ENCODE data around the gene CLK3.

- no peak for TF ChIP-seq MYC (CRISPR knock-in tag; IDR thresholded peaks at IDR 0.05; ENCODE audit: borderline replicate concordance)
- no peak for TF ChIP-seq GPBP1L1 (CRISPR knock-in tag; IDR thresholded peaks at IDR 0.05)
- no peak for TF ChIP-seq CTCF (CRISPR knock-in tag; IDR thresholded peaks at IDR 0.05)
- no peak for TF ChIP-seq ZNF775 (CRISPR knock-in tag; IDR thresholded peaks at IDR 0.05; ENCODE audit: borderline replicate concordance)
- TF ChIP-seq CEBPB (IDR thresholded peaks at IDR 0.05; ENCODE audit: borderline replicate concordance, low read depth, low read length): no peak
Observed at GRCh38 chr15:74631087-74631385, 15.4 kb downstream of the CLK3 start.
